Loucy (cell line): ENCODE data around the gene IRGC.

Experiments used
- H2AFZ ChIP-seq: fragments of 200-600 bp; sonication (generic); 2 replicates; pipeline ENCODE4 v1.6.0; 2016; ENCODE audit warnings: antibody characterized with exemption, mild to moderate bottlenecking, low read length, moderate library complexity
- H3F3A ChIP-seq: fragments of 200-600 bp; 2 replicates; pipeline ENCODE4 v1.6.0; 2016; ENCODE audit warnings: antibody characterized with exemption, low read depth, mild to moderate bottlenecking
- H3K27me3 ChIP-seq: fragments of 200-600 bp; sonication (generic); 2 replicates; pipeline ENCODE4 v1.6.1; 2014; ENCODE audit warnings: low read length, mild to moderate bottlenecking; ENCODE audit not compliant: insufficient read depth, poor library complexity, severe bottlenecking
- H3K36me3 ChIP-seq: fragments of 200-600 bp; sonication (generic); 2 replicates; pipeline ENCODE4 v1.6.1; 2016; ENCODE audit warnings: low read length; ENCODE audit not compliant: insufficient read depth
- H3K4me1 ChIP-seq: fragments of 200-600 bp; sonication (generic); 2 replicates; pipeline ENCODE4 v1.5.1; 2014; ENCODE audit warnings: low read length, mild to moderate bottlenecking; ENCODE audit not compliant: insufficient read depth, poor library complexity, severe bottlenecking
- H3K4me2 ChIP-seq: fragments of 200-600 bp; sonication (generic); 2 replicates; pipeline ENCODE4 v1.6.0; 2014; ENCODE audit warnings: antibody characterized with exemption, low read length, low read depth, mild to moderate bottlenecking; ENCODE audit not compliant: poor library complexity, severe bottlenecking
- H3K4me3 ChIP-seq: fragments of 200-600 bp; sonication (generic); 2 replicates; pipeline ENCODE4 v1.5.1; 2014; ENCODE audit warnings: low read length, mild to moderate bottlenecking, mixed read lengths; ENCODE audit not compliant: poor library complexity, severe bottlenecking
- H3K79me2 ChIP-seq: fragments of 200-600 bp; sonication (generic); 2 replicates; pipeline ENCODE4 v1.6.1; 2014; ENCODE audit warnings: low read length; ENCODE audit not compliant: insufficient read depth
- H3K9ac ChIP-seq: fragments of 200-600 bp; sonication (generic); 2 replicates; pipeline ENCODE4 v1.6.0; 2014; ENCODE audit warnings: mild to moderate bottlenecking, low read depth, low read length, moderate library complexity; ENCODE audit not compliant: poor library complexity, severe bottlenecking
- H3K9me2 ChIP-seq: fragments of 200-600 bp; sonication (generic); replicated peaks from 2 replicates; pipeline ENCODE4 v1.6.1; 2016; ENCODE audit warnings: low read depth, low read length, mixed read lengths
- H3K9me3 ChIP-seq: fragments of 200-600 bp; sonication (generic); 2 replicates; pipeline ENCODE4 v1.6.1; 2014; ENCODE audit warnings: mild to moderate bottlenecking, antibody characterized with exemption, low read length, low read depth; ENCODE audit not compliant: insufficient read depth
- H4K20me1 ChIP-seq: fragments of 200-600 bp; sonication (generic); 2 replicates; pipeline ENCODE4 v1.6.0; 2014; ENCODE audit warnings: antibody characterized with exemption, low read length, mild to moderate bottlenecking; ENCODE audit not compliant: insufficient read depth, poor library complexity, severe bottlenecking
- EZH2phosphoT487 ChIP-seq: fragments of 200-600 bp; IDR thresholded peaks from 2 replicates; pipeline ENCODE4 v1.6.1; 2018; ENCODE audit warnings: antibody characterized with exemption, mild to moderate bottlenecking, moderate library complexity, borderline replicate concordance
- TF ChIP-seq, protein P1 (sequence below): fragments of 200-600 bp; sonication (generic); conservative IDR thresholded peaks from 2 replicates; pipeline ENCODE4 v1.5.1; 2014; ENCODE audit warnings: mild to moderate bottlenecking, antibody characterized with exemption, low read length

Gene IRGC

DNA sequence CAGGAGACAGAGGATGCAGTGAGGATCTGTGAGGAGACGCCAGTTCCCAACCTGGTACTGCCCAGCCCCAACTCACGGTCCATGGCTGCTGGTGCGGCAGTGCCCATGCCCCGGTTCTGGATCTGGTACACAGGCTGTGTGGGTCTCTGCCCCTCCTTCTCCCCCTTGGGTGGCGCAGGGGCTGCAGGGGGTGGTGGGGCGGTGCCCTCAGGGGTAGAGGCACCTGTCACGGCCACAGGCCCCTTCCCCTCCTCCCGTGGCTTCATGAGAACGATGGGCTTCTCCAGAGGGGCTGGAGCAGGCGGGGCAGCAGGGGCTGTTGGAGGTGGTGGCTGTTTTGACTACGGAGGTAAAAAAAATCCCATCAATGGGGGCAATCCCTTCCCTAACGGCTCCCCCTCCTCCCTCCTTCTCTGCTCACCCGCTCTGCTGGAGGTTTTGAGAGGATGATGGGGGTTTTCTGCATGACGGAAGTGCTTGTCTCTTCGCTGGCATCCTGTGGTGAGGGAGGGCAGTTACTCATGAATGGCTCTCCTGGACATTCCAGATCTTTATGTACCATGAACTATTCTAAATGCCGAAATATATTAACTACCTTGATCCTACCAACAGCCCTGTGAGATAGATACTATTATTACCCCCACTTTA, 31.8 kb downstream of the IRGC start:
- Histone ChIP-seq H3K4me1 (peaks cover 6% of the 10 kb centered on the region), H3K4me2 (no peak overlapping the region), H3K9me2 (no peaks in the 10 kb centered on the region), H4K20me1 (peaks cover 6% of the 10 kb centered on the region), H2AFZ (no peak overlapping the region), H3K4me3 (no peak overlapping the region), H3F3A (no peaks in the 10 kb centered on the region), H3K36me3 (peaks cover 62% of the 10 kb centered on the region; the same call in 1 of the 2 replicates), H3K9me3 (no peaks in the 10 kb centered on the region), H3K9ac (peak overlapping the region; percentile 12), H3K27me3 (no peaks in the 10 kb centered on the region), H3K79me2 (peaks cover 16% of the 10 kb centered on the region)
- TF ChIP-seq, protein P1, sequence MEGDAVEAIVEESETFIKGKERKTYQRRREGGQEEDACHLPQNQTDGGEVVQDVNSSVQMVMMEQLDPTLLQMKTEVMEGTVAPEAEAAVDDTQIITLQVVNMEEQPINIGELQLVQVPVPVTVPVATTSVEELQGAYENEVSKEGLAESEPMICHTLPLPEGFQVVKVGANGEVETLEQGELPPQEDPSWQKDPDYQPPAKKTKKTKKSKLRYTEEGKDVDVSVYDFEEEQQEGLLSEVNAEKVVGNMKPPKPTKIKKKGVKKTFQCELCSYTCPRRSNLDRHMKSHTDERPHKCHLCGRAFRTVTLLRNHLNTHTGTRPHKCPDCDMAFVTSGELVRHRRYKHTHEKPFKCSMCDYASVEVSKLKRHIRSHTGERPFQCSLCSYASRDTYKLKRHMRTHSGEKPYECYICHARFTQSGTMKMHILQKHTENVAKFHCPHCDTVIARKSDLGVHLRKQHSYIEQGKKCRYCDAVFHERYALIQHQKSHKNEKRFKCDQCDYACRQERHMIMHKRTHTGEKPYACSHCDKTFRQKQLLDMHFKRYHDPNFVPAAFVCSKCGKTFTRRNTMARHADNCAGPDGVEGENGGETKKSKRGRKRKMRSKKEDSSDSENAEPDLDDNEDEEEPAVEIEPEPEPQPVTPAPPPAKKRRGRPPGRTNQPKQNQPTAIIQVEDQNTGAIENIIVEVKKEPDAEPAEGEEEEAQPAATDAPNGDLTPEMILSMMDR: no peak
- TF ChIP-seq EZH2phosphoT487: no peak

DNA sequence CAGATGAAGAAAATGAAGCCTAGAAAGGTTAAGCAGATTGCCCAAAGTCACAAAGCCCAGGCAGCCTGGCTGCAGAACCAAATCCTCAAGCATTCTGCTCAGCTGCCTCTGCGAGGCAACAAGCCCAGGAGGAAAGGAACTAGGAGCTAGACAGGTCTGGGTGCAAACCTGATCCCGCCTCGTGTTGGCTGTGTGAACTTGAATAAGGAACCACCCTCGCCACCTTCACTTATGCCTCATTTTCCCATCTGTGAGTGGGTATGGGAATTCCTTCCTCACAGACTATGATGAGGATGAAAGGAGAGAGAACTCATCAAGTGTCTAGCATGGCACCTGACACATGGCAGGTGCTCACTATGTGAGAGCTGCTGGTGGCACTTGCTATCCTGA, 32.3 kb downstream of the IRGC start:
- peak overlapping the region; percentile 12 for H3K9ac ChIP-seq
- H3K27me3 ChIP-seq: no peaks in the 10 kb centered on the region
- H3K9me3 ChIP-seq: no peaks in the 10 kb centered on the region
- H4K20me1 ChIP-seq: peaks cover 11% of the 10 kb centered on the region
- peaks cover 10% of the 10 kb centered on the region for H3K4me1 ChIP-seq
- no peak overlapping the region for H2AFZ ChIP-seq
- peaks cover 21% of the 10 kb centered on the region for H3K79me2 ChIP-seq
- H3K4me3 ChIP-seq: no peak overlapping the region
- no peaks in the 10 kb centered on the region for H3F3A ChIP-seq
- H3K9me2 ChIP-seq: no peaks in the 10 kb centered on the region
- H3K4me2 ChIP-seq: no peak overlapping the region
- H3K36me3 ChIP-seq: peaks cover 57% of the 10 kb centered on the region; the same call in 1 of the 2 replicates
- TF ChIP-seq, protein P1: no peak
- TF ChIP-seq EZH2phosphoT487: no peak

DNA sequence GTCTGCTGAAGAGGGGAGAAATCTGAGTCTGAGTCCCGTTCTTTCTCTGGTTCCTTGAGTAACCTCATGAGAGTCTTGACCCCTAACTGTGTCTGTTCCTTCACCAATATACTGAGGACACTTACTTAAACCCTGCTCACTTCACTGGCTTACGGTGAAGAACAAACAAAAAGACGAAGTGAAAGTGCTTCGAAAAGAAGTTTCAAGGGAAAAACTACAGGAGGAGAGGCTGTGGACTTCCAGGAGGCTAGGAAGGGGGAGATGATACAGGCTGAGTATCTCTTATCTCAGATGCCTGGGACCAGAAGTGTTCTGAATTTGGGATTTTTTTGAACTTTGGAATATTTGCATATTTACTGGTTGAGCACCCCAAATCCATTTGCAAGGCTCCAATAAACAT, 32.8 kb downstream of the IRGC start:
- H3K9me3 ChIP-seq: no peaks in the 10 kb centered on the region
- H3K79me2 ChIP-seq: peaks cover 26% of the 10 kb centered on the region
- H3K4me1 ChIP-seq: peaks cover 13% of the 10 kb centered on the region
- no peak overlapping the region for H3K4me3 ChIP-seq
- H4K20me1 ChIP-seq: peaks cover 16% of the 10 kb centered on the region
- no peak overlapping the region for H3K4me2 ChIP-seq
- H3K9ac ChIP-seq: peak overlapping the region; percentile 12
- H3F3A ChIP-seq: no peaks in the 10 kb centered on the region
- TF ChIP-seq, protein P1: no peak
- no peak for TF ChIP-seq EZH2phosphoT487
- H3K36me3 ChIP-seq: peaks cover 55% of the 10 kb centered on the region; the same call in 1 of the 2 replicates
- H3K27me3 ChIP-seq: no peaks in the 10 kb centered on the region
- no peak overlapping the region for H2AFZ ChIP-seq
- H3K9me2 ChIP-seq: no peaks in the 10 kb centered on the region
